K562 (cell line): ENCODE results near the gene TMEM222. TPM values are rescaled to one million over a fixed set of nuclear protein-coding genes. Genes with fewer than 3 reads are reported as not detected.

Source experiments
- BCL6 ChIP-seq: fragments of 250-450 bp; sonication (Bioruptor Pico); IDR thresholded peaks from 2 replicates; pipeline ENCODE4 v1.4.0; 2020
- C11orf30 ChIP-seq: fragments of 450-650 bp; IDR thresholded peaks from 2 replicates; pipeline ENCODE4 v1.6.1; 2016; ENCODE audit warnings: low read depth, mild to moderate bottlenecking
- CEBPG ChIP-seq, 3 experiments: fragments of 200-800 bp in 1 of 3; sonication (Bioruptor generic) in 1 of 3; sonication (generic) in 1 of 3; formaldehyde crosslinking in 1 of 3; IDR thresholded peaks in 2 of 3; conservative IDR thresholded peaks in 1 of 3; 2 replicates each; pipeline versions ENCODE4 v1.6.1 to v1.8.0; 2016 to 2022; ENCODE audit warnings: missing compliant biosample characterization in 2 of 3, missing genetic modification characterization in 2 of 3, mild to moderate bottlenecking in 1 of 3, missing genetic modification reagents in 1 of 3
- GABPB1 ChIP-seq: sonication (generic); formaldehyde crosslinking; IDR thresholded peaks from 2 replicates; pipeline ENCODE4 v1.8.0; 2022; ENCODE audit warnings: mild to moderate bottlenecking, missing genetic modification reagents
- HCFC1 ChIP-seq: IDR thresholded peaks from 2 replicates; pipeline ENCODE4 v1.6.1; 2012; ENCODE audit warnings: low read depth, low read length, improper control_type of control experiment
- HNRNPUL1 ChIP-seq: fragments of 200-400 bp; formaldehyde crosslinking; IDR thresholded peaks from 2 replicates; pipeline ENCODE4 v1.6.1; 2017; ENCODE audit warnings: low read length
- KAT7 ChIP-seq: sonication (generic); formaldehyde crosslinking; IDR thresholded peaks from 2 replicates; pipeline ENCODE4 v1.8.0; 2022; ENCODE audit warnings: missing genetic modification reagents, mild to moderate bottlenecking, borderline replicate concordance
- KDM4B ChIP-seq, 2 experiments: fragments of 450-650 bp in 1 of 2; sonication (generic) in 1 of 2; IDR thresholded peaks; 2 replicates each; pipeline ENCODE4 v1.6.1; 2016 to 2017; ENCODE audit warnings: borderline replicate concordance in 2 of 2, antibody characterized with exemption in 1 of 2, low read depth in 1 of 2, mild to moderate bottlenecking in 1 of 2
- MEF2D ChIP-seq: conservative IDR thresholded peaks from 2 replicates; pipeline ENCODE4 v1.6.1; 2016; ENCODE audit warnings: low read depth, missing genetic modification characterization, missing compliant biosample characterization
- NR2F6 ChIP-seq: fragments of 450-650 bp; formaldehyde crosslinking; IDR thresholded peaks from 2 replicates; pipeline ENCODE4 v1.4.0; 2020; ENCODE audit warnings: mild to moderate bottlenecking
- OTX1 ChIP-seq: fragments of 450-650 bp; formaldehyde crosslinking; IDR thresholded peaks from 2 replicates; pipeline ENCODE4 v1.4.0; 2022; ENCODE audit warnings: mild to moderate bottlenecking
- RBBP5 ChIP-seq: fragments of 200-600 bp; sonication (generic); IDR thresholded peaks from 2 replicates; pipeline ENCODE4 v1.6.1; 2012; ENCODE audit warnings: borderline replicate concordance, mild to moderate bottlenecking, low read length, control low read depth, inconsistent platforms; ENCODE audit not compliant: insufficient read depth, poor library complexity, severe bottlenecking
- SIN3B ChIP-seq: fragments of 450-650 bp; IDR thresholded peaks from 2 replicates; pipeline ENCODE4 v1.6.1; 2017; ENCODE audit warnings: low read depth, mild to moderate bottlenecking, moderate library complexity
- SOX6 ChIP-seq: fragments of 450-650 bp; IDR thresholded peaks from 2 replicates; pipeline ENCODE4 v1.6.1; 2014; ENCODE audit warnings: mild to moderate bottlenecking
- TBP ChIP-seq: optimal IDR thresholded peaks from 2 replicates; pipeline ENCODE3; 2011; ENCODE audit warnings: low read depth, low read length, improper control_type of control experiment
- ZNF77 ChIP-seq: fragments of 250-450 bp; sonication (Bioruptor Pico); IDR thresholded peaks from 2 replicates; pipeline ENCODE4 v1.5.0; 2020
- polyA plus RNA-seq, 8 experiments: library from polyadenylated mRNA; depleted of rRNA in 4 of 8; stranded (reverse) in 5 of 8; unstranded in 3 of 8; fragments of >200 nt; fragmentation: Nextera tagmentation in 2 of 8; fragmentation: Illumina TruSeq in 1 of 8; extraction: Ambion mirVana in 2 of 8; extraction: Trizol in 1 of 8; gene quantifications; 2 replicates each; pipeline versions ENCODE4 v1.2.1 to v1.2.3, GENCODE V29; 2011 to 2014; ENCODE audit warnings: inconsistent platforms in 1 of 8, missing spikeins in 1 of 8
- total RNA-seq, 7 experiments: library from RNA; depleted of rRNA in 6 of 7; stranded (reverse); fragments of >200 nt in 6 of 7; fragmentation: Illumina TruSeq in 2 of 7; extraction: Trizol in 2 of 7; gene quantifications; 2 replicates each; pipeline versions ENCODE4 v1.2.1 to v1.2.3, GENCODE V29; 2011 to 2021; ENCODE audit warnings: low replicate concordance in 1 of 7
- TF ChIP-seq, protein P1 (sequence below), 2 experiments: fragments of 450-650 bp in 1 of 2; sonication (generic) in 1 of 2; formaldehyde crosslinking; conservative IDR thresholded peaks; 2 replicates each; pipeline versions ENCODE4 v1.4.0 to v1.8.1; 2020 to 2022; ENCODE audit warnings: mild to moderate bottlenecking in 1 of 2, missing genetic modification reagents in 1 of 2
- TF ChIP-seq, protein P2 (sequence below), 2 experiments: fragments of 450-650 bp in 1 of 2; IDR thresholded peaks; 2 replicates each; pipeline ENCODE4 v1.6.1; 2011 to 2017; ENCODE audit warnings: low read depth in 2 of 2, antibody characterized with exemption in 1 of 2, borderline replicate concordance in 1 of 2, low read length in 1 of 2, mild to moderate bottlenecking in 1 of 2, mixed read lengths in 1 of 2; ENCODE audit not compliant: control insufficient read depth in 1 of 2
- TF ChIP-seq, protein P3 (sequence below): sonication (generic); formaldehyde crosslinking; IDR thresholded peaks from 2 replicates; pipeline ENCODE4 v1.8.0; 2023; ENCODE audit warnings: mild to moderate bottlenecking, missing genetic modification reagents
- TF ChIP-seq, protein P4 (sequence below): IDR thresholded peaks from 2 replicates; pipeline ENCODE4 v1.6.1; 2012; ENCODE audit warnings: low read depth, low read length, improper control_type of control experiment, borderline replicate concordance

The TMEM222 gene
- total and polyA plus RNA-seq, 9 of the 15 experiments (the other 6 are each of a cell fraction or from before 2014, with no cell fraction given): 6.9 to 48.0 (median 32.8) TPM

DNA sequence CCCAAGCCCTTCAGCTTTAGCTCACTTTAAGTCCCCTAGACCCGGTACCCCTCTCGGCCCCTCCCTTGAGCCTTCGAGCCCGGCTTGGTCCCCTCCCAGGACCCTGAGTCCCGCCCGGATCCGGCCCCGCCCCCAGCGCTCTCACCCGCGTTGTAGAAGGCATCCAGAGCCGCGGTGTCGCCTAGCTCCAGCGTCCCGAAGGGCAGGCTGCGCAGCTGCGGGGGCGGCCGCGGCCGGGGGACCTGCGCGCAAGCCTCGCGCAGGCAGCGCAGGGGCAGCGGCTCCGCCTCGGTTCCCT is 44.1 kb downstream of the TMEM222 start (continued):
- TF ChIP-seq, protein P1, sequence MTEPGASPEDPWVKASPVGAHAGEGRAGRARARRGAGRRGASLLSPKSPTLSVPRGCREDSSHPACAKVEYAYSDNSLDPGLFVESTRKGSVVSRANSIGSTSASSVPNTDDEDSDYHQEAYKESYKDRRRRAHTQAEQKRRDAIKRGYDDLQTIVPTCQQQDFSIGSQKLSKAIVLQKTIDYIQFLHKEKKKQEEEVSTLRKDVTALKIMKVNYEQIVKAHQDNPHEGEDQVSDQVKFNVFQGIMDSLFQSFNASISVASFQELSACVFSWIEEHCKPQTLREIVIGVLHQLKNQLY (CRISPR knock-in tag; conservative IDR thresholded peaks at IDR 0.05): no peak
- TF ChIP-seq GABPB1 (CRISPR knock-in tag) (no peak), MEF2D (tag) (no peak), CEBPG (CRISPR knock-in tag; IDR thresholded peaks at IDR 0.05) (no peak), CEBPG (tag; conservative IDR thresholded peaks at IDR 0.05 in 1 of 2, IDR thresholded peaks at IDR 0.05 in 1 of 2) (no peak), C11orf30 (no peak), KDM4B (IDR thresholded peaks at IDR 0.05; ENCODE audit: borderline replicate concordance in 2 of 2, low read depth in 1 of 2) (no peak), HCFC1 (no peak), NR2F6 (no peak), KAT7 (CRISPR knock-in tag) (0 out of 2 replicates have a peak, but pooled peaks have one; percentile 26), SIN3B (no peak), HNRNPUL1 (no peak), RBBP5 (no peak), BCL6 (no peak), OTX1 (CRISPR knock-in tag) (no peak), SOX6 (no peak), ZNF77 (CRISPR knock-in tag) (no peak), TBP (no peak)
- TF ChIP-seq, protein P2, sequence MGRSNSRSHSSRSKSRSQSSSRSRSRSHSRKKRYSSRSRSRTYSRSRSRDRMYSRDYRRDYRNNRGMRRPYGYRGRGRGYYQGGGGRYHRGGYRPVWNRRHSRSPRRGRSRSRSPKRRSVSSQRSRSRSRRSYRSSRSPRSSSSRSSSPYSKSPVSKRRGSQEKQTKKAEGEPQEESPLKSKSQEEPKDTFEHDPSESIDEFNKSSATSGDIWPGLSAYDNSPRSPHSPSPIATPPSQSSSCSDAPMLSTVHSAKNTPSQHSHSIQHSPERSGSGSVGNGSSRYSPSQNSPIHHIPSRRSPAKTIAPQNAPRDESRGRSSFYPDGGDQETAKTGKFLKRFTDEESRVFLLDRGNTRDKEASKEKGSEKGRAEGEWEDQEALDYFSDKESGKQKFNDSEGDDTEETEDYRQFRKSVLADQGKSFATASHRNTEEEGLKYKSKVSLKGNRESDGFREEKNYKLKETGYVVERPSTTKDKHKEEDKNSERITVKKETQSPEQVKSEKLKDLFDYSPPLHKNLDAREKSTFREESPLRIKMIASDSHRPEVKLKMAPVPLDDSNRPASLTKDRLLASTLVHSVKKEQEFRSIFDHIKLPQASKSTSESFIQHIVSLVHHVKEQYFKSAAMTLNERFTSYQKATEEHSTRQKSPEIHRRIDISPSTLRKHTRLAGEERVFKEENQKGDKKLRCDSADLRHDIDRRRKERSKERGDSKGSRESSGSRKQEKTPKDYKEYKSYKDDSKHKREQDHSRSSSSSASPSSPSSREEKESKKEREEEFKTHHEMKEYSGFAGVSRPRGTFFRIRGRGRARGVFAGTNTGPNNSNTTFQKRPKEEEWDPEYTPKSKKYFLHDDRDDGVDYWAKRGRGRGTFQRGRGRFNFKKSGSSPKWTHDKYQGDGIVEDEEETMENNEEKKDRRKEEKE (IDR thresholded peaks at IDR 0.05; ENCODE audit: borderline replicate concordance in 1 of 2, control insufficient read depth in 1 of 2, low read depth in 2 of 2, low read length in 1 of 2): no peak
- TF ChIP-seq, protein P3, sequence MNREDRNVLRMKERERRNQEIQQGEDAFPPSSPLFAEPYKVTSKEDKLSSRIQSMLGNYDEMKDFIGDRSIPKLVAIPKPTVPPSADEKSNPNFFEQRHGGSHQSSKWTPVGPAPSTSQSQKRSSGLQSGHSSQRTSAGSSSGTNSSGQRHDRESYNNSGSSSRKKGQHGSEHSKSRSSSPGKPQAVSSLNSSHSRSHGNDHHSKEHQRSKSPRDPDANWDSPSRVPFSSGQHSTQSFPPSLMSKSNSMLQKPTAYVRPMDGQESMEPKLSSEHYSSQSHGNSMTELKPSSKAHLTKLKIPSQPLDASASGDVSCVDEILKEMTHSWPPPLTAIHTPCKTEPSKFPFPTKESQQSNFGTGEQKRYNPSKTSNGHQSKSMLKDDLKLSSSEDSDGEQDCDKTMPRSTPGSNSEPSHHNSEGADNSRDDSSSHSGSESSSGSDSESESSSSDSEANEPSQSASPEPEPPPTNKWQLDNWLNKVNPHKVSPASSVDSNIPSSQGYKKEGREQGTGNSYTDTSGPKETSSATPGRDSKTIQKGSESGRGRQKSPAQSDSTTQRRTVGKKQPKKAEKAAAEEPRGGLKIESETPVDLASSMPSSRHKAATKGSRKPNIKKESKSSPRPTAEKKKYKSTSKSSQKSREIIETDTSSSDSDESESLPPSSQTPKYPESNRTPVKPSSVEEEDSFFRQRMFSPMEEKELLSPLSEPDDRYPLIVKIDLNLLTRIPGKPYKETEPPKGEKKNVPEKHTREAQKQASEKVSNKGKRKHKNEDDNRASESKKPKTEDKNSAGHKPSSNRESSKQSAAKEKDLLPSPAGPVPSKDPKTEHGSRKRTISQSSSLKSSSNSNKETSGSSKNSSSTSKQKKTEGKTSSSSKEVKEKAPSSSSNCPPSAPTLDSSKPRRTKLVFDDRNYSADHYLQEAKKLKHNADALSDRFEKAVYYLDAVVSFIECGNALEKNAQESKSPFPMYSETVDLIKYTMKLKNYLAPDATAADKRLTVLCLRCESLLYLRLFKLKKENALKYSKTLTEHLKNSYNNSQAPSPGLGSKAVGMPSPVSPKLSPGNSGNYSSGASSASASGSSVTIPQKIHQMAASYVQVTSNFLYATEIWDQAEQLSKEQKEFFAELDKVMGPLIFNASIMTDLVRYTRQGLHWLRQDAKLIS: 0 out of 2 replicates have a peak, but pooled peaks have one; percentile 19
- TF ChIP-seq, protein P4, sequence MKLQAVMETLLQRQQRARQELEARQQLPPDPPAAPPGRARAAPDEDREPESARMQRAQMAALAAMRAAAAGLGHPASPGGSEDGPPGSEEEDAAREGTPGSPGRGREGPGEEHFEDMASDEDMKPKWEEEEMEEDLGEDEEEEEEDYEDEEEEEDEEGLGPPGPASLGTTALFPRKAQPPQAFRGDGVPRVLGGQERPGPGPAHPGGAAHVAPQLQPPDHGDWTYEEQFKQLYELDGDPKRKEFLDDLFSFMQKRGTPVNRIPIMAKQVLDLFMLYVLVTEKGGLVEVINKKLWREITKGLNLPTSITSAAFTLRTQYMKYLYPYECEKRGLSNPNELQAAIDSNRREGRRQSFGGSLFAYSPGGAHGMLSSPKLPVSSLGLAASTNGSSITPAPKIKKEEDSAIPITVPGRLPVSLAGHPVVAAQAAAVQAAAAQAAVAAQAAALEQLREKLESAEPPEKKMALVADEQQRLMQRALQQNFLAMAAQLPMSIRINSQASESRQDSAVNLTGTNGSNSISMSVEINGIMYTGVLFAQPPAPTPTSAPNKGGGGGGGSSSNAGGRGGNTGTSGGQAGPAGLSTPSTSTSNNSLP: no peak
